Endodermal cell (in vitro differentiated cells): Measurements from ENCODE around the gene STBD1. TPM values are rescaled to one million over a fixed set of nuclear protein-coding genes. Genes with fewer than 3 reads are reported as not detected.

Experiments
- DNase-seq: peaks from one replicate; pipeline ENCODE4 v3.0.0-alpha.2; 2017
- H3K27ac ChIP-seq: 2 replicates; pipeline ENCODE4 v1.5.1; 2013; ENCODE audit warnings: mild to moderate bottlenecking, low read depth, low read length, moderate library complexity
- H3K27me3 ChIP-seq: 2 replicates; pipeline ENCODE4 v1.6.1; 2013; ENCODE audit warnings: mild to moderate bottlenecking, low read length, moderate library complexity; ENCODE audit not compliant: insufficient read depth, control insufficient read depth, poor library complexity, severe bottlenecking
- H3K36me3 ChIP-seq: 2 replicates; pipeline ENCODE4 v1.7.0; 2013; ENCODE audit warnings: mild to moderate bottlenecking, low read length, moderate library complexity; ENCODE audit not compliant: control insufficient read depth, insufficient read depth
- H3K4me1 ChIP-seq: one replicate; pipeline ENCODE4 v1.7.0; 2013; ENCODE audit warnings: low read length; ENCODE audit not compliant: control insufficient read depth, insufficient read depth
- H3K4me3 ChIP-seq: 2 replicates; pipeline ENCODE4 v1.5.1; 2013; ENCODE audit warnings: mild to moderate bottlenecking, low read length, moderate library complexity
- H3K9ac ChIP-seq: 2 replicates; pipeline ENCODE4 v1.6.1; 2013; ENCODE audit warnings: mild to moderate bottlenecking, low read length, moderate library complexity; ENCODE audit not compliant: poor library complexity, severe bottlenecking; ENCODE audit errors: extremely low read depth
- H3K9me3 ChIP-seq: 2 replicates; pipeline ENCODE4 v1.6.1; 2013; ENCODE audit warnings: mild to moderate bottlenecking, low read length, moderate library complexity; ENCODE audit not compliant: control insufficient read depth
- H3K27ac Mint-ChIP-seq: 2 replicates; pipeline ENCODE4 v1.8.0; 2020; ENCODE audit warnings: mixed read lengths
- H3K27me3 Mint-ChIP-seq: 2 replicates; pipeline ENCODE4 v1.8.0; 2021; ENCODE audit warnings: mild to moderate bottlenecking, mixed read lengths; ENCODE audit not compliant: insufficient read depth
- H3K36me3 Mint-ChIP-seq: 2 replicates; pipeline ENCODE4 v1.8.0; 2020; ENCODE audit warnings: low read depth, mixed read lengths
- H3K4me1 Mint-ChIP-seq: 2 replicates; pipeline ENCODE4 v1.8.0; 2020; ENCODE audit warnings: mixed read lengths
- H3K4me3 Mint-ChIP-seq: 2 replicates; pipeline ENCODE4 v1.8.0; 2020; ENCODE audit warnings: mild to moderate bottlenecking, moderate library complexity, mixed read lengths
- H3K9me3 Mint-ChIP-seq: 2 replicates; pipeline ENCODE4 v1.8.0; 2020; ENCODE audit warnings: mild to moderate bottlenecking, mixed read lengths
- WGBS, 2 experiments: methylation state at CpG; one replicate each; pipeline versions ENCODE4 v1.1.5 to v1.1.7; 2013; ENCODE audit warnings: missing lambda C conversion rate in 2 of 2, mixed read lengths in 1 of 2; ENCODE audit not compliant: insufficient coverage in 1 of 2, insufficient read length in 1 of 2; 5-methylcytosine and 5-hydroxymethylcytosine counted together
- total RNA-seq, 2 donors: library from RNA; stranded (reverse); fragmentation: NEBNext Ultra II Directional in 1 of 2; extraction: Animal tissue kit (Norgen Biotek cat#: 25700) in 1 of 2; gene quantifications; 2 replicates in 1 of 2; 3 replicates in 1 of 2; pipeline ENCODE4 v1.2.1, GENCODE V29; 2021
- TF ChIP-seq, protein P1 (sequence below): fragments of 200-600 bp; sonication (generic); conservative IDR thresholded peaks from 2 replicates; pipeline ENCODE4 v1.5.0; 2021; ENCODE audit warnings: antibody characterized with exemption, mild to moderate bottlenecking

STBD1 gene
- total RNA-seq, 2 donors from 2014 or later: 0.31 to 1.3 TPM

DNA sequence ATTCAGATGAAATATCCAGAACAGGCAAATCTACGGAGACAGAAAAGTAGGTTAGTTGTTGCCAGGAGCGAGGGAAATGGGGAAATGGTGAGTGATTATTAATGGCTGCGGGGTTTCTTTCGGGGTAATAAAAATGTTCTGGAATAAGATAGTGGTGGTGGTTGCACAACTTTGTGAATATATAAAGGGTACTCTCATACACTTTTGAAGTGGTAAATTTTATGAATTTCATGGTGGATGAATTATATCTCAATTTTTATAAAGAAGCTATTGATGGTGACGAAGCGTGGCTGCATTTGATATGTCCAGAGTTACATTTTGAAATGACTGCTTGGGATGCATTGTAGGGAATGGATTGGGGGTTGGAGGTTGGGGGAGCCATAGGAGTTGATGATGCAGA, 38.7 kb upstream of the STBD1 start:
- H3K4me3 ChIP-seq: no peak overlapping the region
- TF ChIP-seq, protein P1, sequence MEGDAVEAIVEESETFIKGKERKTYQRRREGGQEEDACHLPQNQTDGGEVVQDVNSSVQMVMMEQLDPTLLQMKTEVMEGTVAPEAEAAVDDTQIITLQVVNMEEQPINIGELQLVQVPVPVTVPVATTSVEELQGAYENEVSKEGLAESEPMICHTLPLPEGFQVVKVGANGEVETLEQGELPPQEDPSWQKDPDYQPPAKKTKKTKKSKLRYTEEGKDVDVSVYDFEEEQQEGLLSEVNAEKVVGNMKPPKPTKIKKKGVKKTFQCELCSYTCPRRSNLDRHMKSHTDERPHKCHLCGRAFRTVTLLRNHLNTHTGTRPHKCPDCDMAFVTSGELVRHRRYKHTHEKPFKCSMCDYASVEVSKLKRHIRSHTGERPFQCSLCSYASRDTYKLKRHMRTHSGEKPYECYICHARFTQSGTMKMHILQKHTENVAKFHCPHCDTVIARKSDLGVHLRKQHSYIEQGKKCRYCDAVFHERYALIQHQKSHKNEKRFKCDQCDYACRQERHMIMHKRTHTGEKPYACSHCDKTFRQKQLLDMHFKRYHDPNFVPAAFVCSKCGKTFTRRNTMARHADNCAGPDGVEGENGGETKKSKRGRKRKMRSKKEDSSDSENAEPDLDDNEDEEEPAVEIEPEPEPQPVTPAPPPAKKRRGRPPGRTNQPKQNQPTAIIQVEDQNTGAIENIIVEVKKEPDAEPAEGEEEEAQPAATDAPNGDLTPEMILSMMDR: no peak
- H3K4me1 ChIP-seq: no peaks in the 10 kb centered on the region
- Mint-ChIP-seq H3K36me3 (no peaks in the 10 kb centered on the region), H3K9me3 (no peaks in the 10 kb centered on the region), H3K27me3 (peaks cover 1% of the 10 kb centered on the region), H3K4me3 (no peak overlapping the region), H3K4me1 (no peaks in the 10 kb centered on the region), H3K27ac (no peak overlapping the region)
- H3K27ac ChIP-seq: no peak overlapping the region
- no peak for DNase-seq
- H3K36me3 ChIP-seq: no peaks in the 10 kb centered on the region
- 97 to 100% methylated on average over 6 of the region's 6 CpGs for WGBS, 2 experiments
- H3K9me3 ChIP-seq: no peaks in the 10 kb centered on the region
- H3K9ac ChIP-seq: no peak overlapping the region
- H3K27me3 ChIP-seq: no peaks in the 10 kb centered on the region

DNA sequence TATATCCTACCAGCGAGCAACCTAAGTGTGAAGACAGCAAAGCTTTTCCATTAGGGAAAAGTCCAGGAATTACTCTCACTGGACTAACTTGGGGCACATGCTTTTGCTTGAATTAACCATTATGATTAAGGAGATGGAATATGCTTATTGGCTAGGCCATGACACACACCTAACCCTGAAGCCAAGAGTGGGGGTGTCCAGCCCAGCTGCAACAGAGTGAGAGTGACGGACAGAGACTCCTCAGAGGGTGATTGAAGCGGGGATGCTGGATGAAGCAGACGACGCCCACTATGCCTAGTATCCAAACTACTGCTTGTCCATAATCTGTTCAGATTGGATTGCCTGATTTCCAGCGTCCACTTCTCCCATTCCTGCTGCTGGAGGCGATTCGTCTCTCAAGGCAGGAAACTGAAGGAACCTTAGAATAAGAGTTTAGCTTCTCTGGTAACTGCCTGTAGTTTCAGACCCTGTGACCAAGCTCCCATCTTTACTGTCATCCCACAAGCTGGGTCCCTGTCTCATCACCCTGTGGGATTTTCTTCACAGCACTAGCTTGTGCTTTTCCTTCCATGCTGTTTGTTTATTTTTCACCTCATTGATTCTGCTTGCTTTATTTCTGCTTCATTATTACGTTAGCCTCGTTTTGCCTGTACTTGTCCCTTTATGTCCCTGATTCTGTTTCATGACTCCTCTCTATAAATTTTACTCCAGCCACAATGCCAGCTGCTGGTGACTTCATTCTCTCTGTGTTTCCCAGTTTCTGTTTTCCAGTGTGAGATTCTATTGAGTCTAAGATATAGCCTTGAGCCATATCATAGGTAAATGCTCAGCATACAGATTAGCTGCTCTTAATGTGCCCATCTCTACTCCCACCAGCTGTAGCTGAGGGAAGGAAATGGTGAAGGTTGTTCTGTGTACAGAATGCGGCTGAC, 36.0 kb upstream of the STBD1 start:
- no peaks in the 10 kb centered on the region for H3K27me3 ChIP-seq
- Mint-ChIP-seq H3K4me3 (no peak overlapping the region), H3K9me3 (no peaks in the 10 kb centered on the region), H3K4me1 (no peaks in the 10 kb centered on the region), H3K36me3 (no peaks in the 10 kb centered on the region), H3K27me3 (no peaks in the 10 kb centered on the region), H3K27ac (no peak overlapping the region)
- WGBS, 2 experiments: 93 to 95% methylated on average over 7 to 11 of the region's 11 CpGs
- H3K4me1 ChIP-seq: no peaks in the 10 kb centered on the region
- H3K27ac ChIP-seq: no peak overlapping the region
- H3K36me3 ChIP-seq: no peaks in the 10 kb centered on the region
- no peak overlapping the region for H3K4me3 ChIP-seq
- TF ChIP-seq, protein P1: no peak
- DNase-seq: no peak
- no peak overlapping the region for H3K9ac ChIP-seq
- H3K9me3 ChIP-seq: no peaks in the 10 kb centered on the region

DNA sequence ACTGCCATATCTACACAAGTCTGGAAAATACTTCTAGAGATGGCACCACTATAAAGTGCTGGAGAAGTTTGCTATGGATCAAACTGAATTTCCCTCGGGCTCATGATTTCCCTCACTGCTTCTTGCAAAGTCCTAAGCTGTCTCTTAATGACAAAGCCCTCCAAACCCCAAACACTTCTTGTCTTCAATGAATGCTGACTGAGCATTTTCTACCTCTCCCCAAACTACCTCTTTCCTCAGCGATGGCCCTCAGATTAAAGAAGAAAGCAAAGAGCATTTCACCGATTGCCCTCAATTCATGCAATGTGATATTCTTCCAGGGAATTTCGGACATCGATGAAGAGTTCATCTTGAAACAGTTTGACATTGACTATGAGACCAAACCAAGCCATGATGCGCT, 35.3 kb upstream of the STBD1 start:
- H3K4me1 ChIP-seq: no peaks in the 10 kb centered on the region
- no peaks in the 10 kb centered on the region for H3K4me1 Mint-ChIP-seq
- no peaks in the 10 kb centered on the region for H3K9me3 ChIP-seq
- no peak overlapping the region for H3K9ac ChIP-seq
- H3K4me3 ChIP-seq: no peak overlapping the region
- H3K9me3 Mint-ChIP-seq: no peaks in the 10 kb centered on the region
- no peaks in the 10 kb centered on the region for H3K36me3 ChIP-seq
- H3K27me3 Mint-ChIP-seq: no peaks in the 10 kb centered on the region
- no peak overlapping the region for H3K27ac ChIP-seq
- WGBS, 2 experiments: 90% methylated on average over 6 of the region's 6 CpGs
- no peak overlapping the region for H3K27ac Mint-ChIP-seq
- H3K4me3 Mint-ChIP-seq: no peak overlapping the region
- TF ChIP-seq, protein P1: no peak
- DNase-seq: no peak
- H3K36me3 Mint-ChIP-seq: no peaks in the 10 kb centered on the region
- H3K27me3 ChIP-seq: no peaks in the 10 kb centered on the region
